WERI-Rb-1 (cell line): ENCODE measurements around the gene ADPRH.

ENCODE experiments used
- DNase-seq: peaks from one replicate; pipeline ENCODE4 v3.0.0-alpha.2; 2020
- H3K27ac ChIP-seq: fragments of 250-450 bp; sonication (Bioruptor Pico); 2 replicates; pipeline ENCODE4 v1.5.1; 2020; ENCODE audit warnings: mild to moderate bottlenecking, moderate library complexity
- H3K27me3 ChIP-seq: fragments of 250-450 bp; sonication (Bioruptor Pico); 2 replicates; pipeline ENCODE4 v1.5.1; 2021; ENCODE audit warnings: mild to moderate bottlenecking, low read depth, moderate library complexity; ENCODE audit not compliant: insufficient read depth, severe bottlenecking
- H3K36me3 ChIP-seq: fragments of 250-450 bp; sonication (Bioruptor Pico); 2 replicates; pipeline ENCODE4 v1.5.1; 2020; ENCODE audit warnings: mild to moderate bottlenecking, moderate library complexity
- H3K4me3 ChIP-seq: 2 replicates; pipeline ENCODE4 v1.5.1; 2011; ENCODE audit warnings: low read depth, mild to moderate bottlenecking, control low read depth, low read length
- H3K9me3 ChIP-seq: fragments of 250-450 bp; sonication (Bioruptor Pico); 2 replicates; pipeline ENCODE4 v1.5.1; 2021; ENCODE audit warnings: mild to moderate bottlenecking, moderate library complexity; ENCODE audit not compliant: severe bottlenecking
- CTCF ChIP-seq: IDR thresholded peaks from 2 replicates; pipeline ENCODE4 v1.5.1; 2011; ENCODE audit warnings: low read depth, mild to moderate bottlenecking, control low read depth, inconsistent platforms, low read length

ADPRH gene

GRCh38 chr3:119579366-119580066, at the start of gene ADPRH:
ADPRH (plus strand) TSS chr3:119579492; CDS start chr3:119582170, 2,678 bp downstream.
- no peak for DNase-seq
- no peak for TF ChIP-seq CTCF
- H3K9me3 ChIP-seq: no peaks in the 10 kb centered on the region
- no peak within 1 kb of the TSS for H3K4me3 ChIP-seq
- H3K27ac ChIP-seq: no peak within 1 kb of the TSS
- H3K36me3 ChIP-seq: no peaks in the 10 kb centered on the region
- H3K27me3 ChIP-seq: no peaks in the 10 kb centered on the region

GRCh38 chr3:119529883-119530282, 49.4 kb upstream of the ADPRH start:
- Histone ChIP-seq H3K9me3 (no peaks in the 10 kb centered on the region), H3K27me3 (no peaks in the 10 kb centered on the region), H3K4me3 (no peak overlapping the region), H3K36me3 (no peaks in the 10 kb centered on the region), H3K27ac (no peak overlapping the region)
- no peak for TF ChIP-seq CTCF
- no peak for DNase-seq

- H3K9me3 ChIP-seq: no peaks in the 10 kb centered on the region
- DNase-seq: no peak
- H3K36me3 ChIP-seq: no peaks in the 10 kb centered on the region
- TF ChIP-seq CTCF: no peak
- no peak overlapping the region for H3K27ac ChIP-seq
- no peak overlapping the region for H3K4me3 ChIP-seq
- no peaks in the 10 kb centered on the region for H3K27me3 ChIP-seq
These were observed 48.8 kb upstream of the ADPRH start for GRCh38 chr3:119530456-119530855.

GRCh38 chr3:119531151-119531550, 48.1 kb upstream of the ADPRH start:
- Histone ChIP-seq H3K27ac (no peak overlapping the region), H3K36me3 (no peaks in the 10 kb centered on the region), H3K4me3 (no peak overlapping the region), H3K27me3 (no peaks in the 10 kb centered on the region), H3K9me3 (no peaks in the 10 kb centered on the region)
- DNase-seq: no peak
- TF ChIP-seq CTCF: no peak

GRCh38 chr3:119534296-119534695, 45.0 kb upstream of the ADPRH start:
- TF ChIP-seq CTCF: no peak
- Histone ChIP-seq H3K4me3 (no peak overlapping the region), H3K27ac (no peak overlapping the region), H3K27me3 (no peaks in the 10 kb centered on the region), H3K9me3 (no peaks in the 10 kb centered on the region), H3K36me3 (no peaks in the 10 kb centered on the region)
- no peak for DNase-seq

- TF ChIP-seq CTCF: no peak
- no peaks in the 10 kb centered on the region for H3K9me3 ChIP-seq
- no peaks in the 10 kb centered on the region for H3K36me3 ChIP-seq
- no peak overlapping the region for H3K4me3 ChIP-seq
- no peak for DNase-seq
- H3K27ac ChIP-seq: no peak overlapping the region
- H3K27me3 ChIP-seq: no peaks in the 10 kb centered on the region
These were observed 42.5 kb upstream of the ADPRH start for GRCh38 chr3:119536757-119537156.
